DOHH2 (cell line): ENCODE results near the gene TMEM144.

ENCODE experiments used
- H3F3A ChIP-seq: fragments of 200-600 bp; sonication (generic), shearing (Covaris generic); 2 replicates; pipeline ENCODE4 v1.6.0; 2016; ENCODE audit warnings: antibody characterized with exemption, mild to moderate bottlenecking; ENCODE audit not compliant: control insufficient read depth, insufficient read depth
- H3K27ac ChIP-seq: fragments of 200-600 bp; sonication (generic); 2 replicates; pipeline ENCODE4 v1.5.1; 2014; ENCODE audit warnings: low read depth, mild to moderate bottlenecking, low read length, moderate library complexity
- H3K27me3 ChIP-seq: fragments of 200-600 bp; sonication (generic); 2 replicates; pipeline ENCODE4 v1.6.1; 2014; ENCODE audit warnings: mild to moderate bottlenecking, low read length, mixed read lengths; ENCODE audit not compliant: control insufficient read depth
- H3K36me3 ChIP-seq: fragments of 200-600 bp; sonication (generic); 2 replicates; pipeline ENCODE4 v1.6.1; 2014; ENCODE audit warnings: mild to moderate bottlenecking, low read length, moderate library complexity, mixed read lengths; ENCODE audit not compliant: control insufficient read depth
- H3K4me1 ChIP-seq: fragments of 200-600 bp; sonication (generic); 2 replicates; pipeline ENCODE4 v1.6.1; 2014; ENCODE audit warnings: mild to moderate bottlenecking, low read length, mixed read lengths; ENCODE audit not compliant: control insufficient read depth
- H3K4me2 ChIP-seq: fragments of 200-600 bp; sonication (generic); 2 replicates; pipeline ENCODE4 v1.6.0; 2014; ENCODE audit warnings: mild to moderate bottlenecking, low read length, moderate library complexity
- H3K4me3 ChIP-seq: fragments of 200-600 bp; sonication (generic); 2 replicates; pipeline ENCODE4 v1.5.1; 2014; ENCODE audit warnings: mild to moderate bottlenecking, low read length, mixed read lengths
- H3K79me2 ChIP-seq: fragments of 200-600 bp; sonication (generic); 2 replicates; pipeline ENCODE4 v1.6.1; 2014; ENCODE audit warnings: mild to moderate bottlenecking, low read length, mixed read lengths; ENCODE audit not compliant: control insufficient read depth
- H3K9me2 ChIP-seq: fragments of 200-600 bp; sonication (generic); replicated peaks from 2 replicates; pipeline ENCODE4 v1.6.1; 2014; ENCODE audit warnings: mild to moderate bottlenecking, low read length, mixed read lengths; ENCODE audit not compliant: control insufficient read depth
- H3K9me3 ChIP-seq: fragments of 200-600 bp; sonication (generic); 2 replicates; pipeline ENCODE4 v1.6.1; 2014; ENCODE audit warnings: antibody characterized with exemption, low read length, mixed read lengths; ENCODE audit not compliant: control insufficient read depth, insufficient read depth
- H4K20me1 ChIP-seq: fragments of 200-600 bp; sonication (generic); 2 replicates; pipeline ENCODE4 v1.6.0; 2014; ENCODE audit warnings: low read depth, mild to moderate bottlenecking, antibody characterized with exemption, low read length, moderate library complexity; ENCODE audit not compliant: control insufficient read depth, insufficient read depth
- EZH2phosphoT487 ChIP-seq: fragments of 200-600 bp; sonication (generic); IDR thresholded peaks from 2 replicates; pipeline ENCODE4 v1.6.1; 2017; ENCODE audit warnings: borderline replicate concordance, mild to moderate bottlenecking, antibody characterized with exemption, low read length, moderate library complexity, mixed read lengths
- TF ChIP-seq, protein P1 (sequence below): fragments of 200-600 bp; sonication (generic); IDR thresholded peaks from one replicate; pipeline ENCODE4 v1.5.1; 2014; ENCODE audit warnings: antibody characterized with exemption, mild to moderate bottlenecking, low read depth, low read length; ENCODE audit not compliant: poor library complexity, severe bottlenecking

Gene TMEM144

DNA sequence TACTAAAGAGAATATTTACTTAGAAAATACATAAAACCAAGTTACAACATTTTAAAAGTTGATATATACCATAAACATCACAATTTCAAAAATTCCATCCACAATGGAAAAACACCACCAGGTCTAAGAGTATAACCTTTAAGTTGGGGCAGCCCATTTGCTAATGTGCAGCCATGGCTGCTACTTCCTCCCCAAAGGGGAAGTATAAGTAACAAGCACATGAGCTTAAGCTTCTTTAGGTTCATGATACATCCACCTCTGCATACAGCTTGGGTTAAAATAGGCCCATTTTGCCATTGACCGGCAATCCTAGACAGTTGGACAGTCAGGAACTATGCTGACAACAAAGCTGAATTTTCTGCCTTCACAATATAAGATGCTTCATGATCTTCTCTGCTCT, 20.9 kb upstream of the TMEM144 start:
- no peaks in the 10 kb centered on the region for H3K9me2 ChIP-seq
- no peaks in the 10 kb centered on the region for H3K4me1 ChIP-seq
- no peaks in the 10 kb centered on the region for H3K9me3 ChIP-seq
- H3K27ac ChIP-seq = no peak overlapping the region
- no peaks in the 10 kb centered on the region for H3K79me2 ChIP-seq
- H3K27me3 ChIP-seq = no peaks in the 10 kb centered on the region
- no peaks in the 10 kb centered on the region for H3F3A ChIP-seq
- H3K36me3 ChIP-seq = no peaks in the 10 kb centered on the region
- no peak overlapping the region for H3K4me2 ChIP-seq
- H3K4me3 ChIP-seq = no peak overlapping the region
- H4K20me1 ChIP-seq = no peaks in the 10 kb centered on the region
- TF ChIP-seq EZH2phosphoT487 = no peak
- TF ChIP-seq, protein P1, sequence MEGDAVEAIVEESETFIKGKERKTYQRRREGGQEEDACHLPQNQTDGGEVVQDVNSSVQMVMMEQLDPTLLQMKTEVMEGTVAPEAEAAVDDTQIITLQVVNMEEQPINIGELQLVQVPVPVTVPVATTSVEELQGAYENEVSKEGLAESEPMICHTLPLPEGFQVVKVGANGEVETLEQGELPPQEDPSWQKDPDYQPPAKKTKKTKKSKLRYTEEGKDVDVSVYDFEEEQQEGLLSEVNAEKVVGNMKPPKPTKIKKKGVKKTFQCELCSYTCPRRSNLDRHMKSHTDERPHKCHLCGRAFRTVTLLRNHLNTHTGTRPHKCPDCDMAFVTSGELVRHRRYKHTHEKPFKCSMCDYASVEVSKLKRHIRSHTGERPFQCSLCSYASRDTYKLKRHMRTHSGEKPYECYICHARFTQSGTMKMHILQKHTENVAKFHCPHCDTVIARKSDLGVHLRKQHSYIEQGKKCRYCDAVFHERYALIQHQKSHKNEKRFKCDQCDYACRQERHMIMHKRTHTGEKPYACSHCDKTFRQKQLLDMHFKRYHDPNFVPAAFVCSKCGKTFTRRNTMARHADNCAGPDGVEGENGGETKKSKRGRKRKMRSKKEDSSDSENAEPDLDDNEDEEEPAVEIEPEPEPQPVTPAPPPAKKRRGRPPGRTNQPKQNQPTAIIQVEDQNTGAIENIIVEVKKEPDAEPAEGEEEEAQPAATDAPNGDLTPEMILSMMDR = no peak

DNA sequence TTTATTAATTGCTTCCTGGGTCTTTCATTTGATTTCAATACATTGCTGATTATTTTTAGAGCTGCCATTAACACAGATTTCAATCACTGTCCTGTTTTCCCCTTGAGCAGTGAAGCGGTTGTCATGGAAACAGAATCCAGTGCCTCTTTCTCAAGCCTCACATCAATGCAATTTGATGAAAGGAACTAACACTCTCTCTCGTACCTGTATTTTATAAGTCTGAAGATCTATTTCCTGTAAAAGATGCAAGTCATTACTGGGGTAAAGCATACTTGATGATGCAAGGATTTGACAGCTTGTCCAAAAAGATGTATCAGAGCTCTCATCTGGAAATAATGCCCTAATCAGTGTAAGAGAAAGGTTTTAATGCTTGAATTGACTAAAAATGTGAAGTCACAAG, 19.6 kb upstream of the TMEM144 start:
- H3K4me2 ChIP-seq = no peak overlapping the region
- H3K79me2 ChIP-seq = no peaks in the 10 kb centered on the region
- no peak overlapping the region for H3K4me3 ChIP-seq
- H3K36me3 ChIP-seq = no peaks in the 10 kb centered on the region
- no peaks in the 10 kb centered on the region for H3F3A ChIP-seq
- H3K4me1 ChIP-seq = no peaks in the 10 kb centered on the region
- no peaks in the 10 kb centered on the region for H3K9me2 ChIP-seq
- H3K27me3 ChIP-seq = no peaks in the 10 kb centered on the region
- no peaks in the 10 kb centered on the region for H3K9me3 ChIP-seq
- no peaks in the 10 kb centered on the region for H4K20me1 ChIP-seq
- TF ChIP-seq, protein P1 = no peak
- no peak overlapping the region for H3K27ac ChIP-seq

DNA sequence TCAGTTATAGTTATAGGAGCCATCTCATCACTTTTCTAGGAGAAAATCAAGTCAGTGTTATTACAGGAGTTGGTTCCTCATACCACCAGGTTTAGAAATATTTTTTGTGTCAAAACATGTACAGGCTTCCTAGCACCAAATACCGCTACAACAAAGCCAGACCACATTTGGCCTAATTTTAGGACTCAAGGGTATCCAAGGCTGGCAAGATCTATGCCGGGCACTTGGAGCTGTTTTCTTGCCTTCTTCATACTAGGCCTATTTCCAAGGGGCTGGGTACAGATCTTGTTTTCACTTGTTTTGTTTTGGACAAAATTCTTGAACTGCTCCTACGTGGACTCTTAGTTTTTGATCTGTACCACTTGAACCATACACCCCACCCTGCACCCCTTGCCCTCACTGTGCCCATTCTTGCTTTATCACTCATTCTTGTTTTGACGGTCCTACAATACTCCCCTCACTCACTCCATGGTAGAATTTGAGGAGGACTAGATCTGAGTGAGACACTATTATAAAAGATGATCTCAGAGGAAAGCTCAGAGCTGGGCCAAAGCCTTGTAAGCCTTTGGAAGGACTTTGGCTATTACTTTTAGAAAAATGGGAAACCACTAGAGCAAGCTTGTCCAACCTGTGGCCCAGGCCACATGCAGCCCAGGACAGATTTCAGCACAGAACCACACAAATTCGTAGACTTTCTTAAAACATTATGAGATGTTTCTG, 17.7 kb upstream of the TMEM144 start:
- TF ChIP-seq EZH2phosphoT487 = no peak
- TF ChIP-seq, protein P1 = no peak
- Histone ChIP-seq H3K9me3 (no peaks in the 10 kb centered on the region), H3K27ac (no peak overlapping the region), H3F3A (no peaks in the 10 kb centered on the region), H3K9me2 (no peaks in the 10 kb centered on the region), H3K4me2 (no peak overlapping the region), H3K27me3 (no peaks in the 10 kb centered on the region), H3K4me1 (no peaks in the 10 kb centered on the region), H3K79me2 (no peaks in the 10 kb centered on the region), H4K20me1 (no peaks in the 10 kb centered on the region), H3K36me3 (no peaks in the 10 kb centered on the region), H3K4me3 (no peak overlapping the region)
